Activated CD4-positive, alpha-beta T cell treated with anti-CD3 and anti-CD28 coated beads, Interleukin-2, amount 10 ng/mL, durations not matched to agents 7 days and 5 days (primary cell): ENCODE data around the gene NIBAN1. TPM values are rescaled to one million over a fixed set of nuclear protein-coding genes. Genes with fewer than 3 reads are reported as not detected.

Experiments
- CTCF ChIA-PET: fragments of 350-600 bp; sonication (Branson Sonifier 250); formaldehyde crosslinking; loops from one replicate; lab custom pipeline; 2021; ENCODE audit warnings: antibody characterized with exemption; lab: Charles Lee
- POLR2A ChIA-PET: fragments of 350-600 bp; sonication (Branson Sonifier 250); formaldehyde crosslinking; loops from one replicate; lab custom pipeline; 2021; ENCODE audit warnings: antibody characterized with exemption; lab: Charles Lee
- DNase-seq: peaks from one replicate; pipeline ENCODE4 v3.0.0-alpha.2; 2020
- H3K27ac Mint-ChIP-seq: one replicate; pipeline ENCODE4 v1.8.0; 2021; ENCODE audit warnings: mild to moderate bottlenecking, moderate library complexity, mixed read lengths
- H3K27me3 Mint-ChIP-seq: one replicate; pipeline ENCODE4 v1.8.0; 2021; ENCODE audit warnings: mixed read lengths
- H3K36me3 Mint-ChIP-seq: one replicate; pipeline ENCODE4 v1.8.0; 2021; ENCODE audit warnings: low read depth, mixed read lengths
- H3K4me1 Mint-ChIP-seq: one replicate; pipeline ENCODE4 v1.8.0; 2021; ENCODE audit warnings: mixed read lengths
- H3K4me3 Mint-ChIP-seq: one replicate; pipeline ENCODE4 v1.8.0; 2021; ENCODE audit warnings: mild to moderate bottlenecking, moderate library complexity, mixed read lengths
- H3K9me3 Mint-ChIP-seq: one replicate; pipeline ENCODE4 v1.8.0; 2021; ENCODE audit warnings: mixed read lengths
- total RNA-seq, 2 experiments: library from RNA; stranded (reverse); gene quantifications; one replicate each; pipeline ENCODE4 v1.2.3, GENCODE V29; 2021

NIBAN1 gene
- total RNA-seq, 2 experiments from 2014 or later, result 57.6 to 60.9 TPM

DNA sequence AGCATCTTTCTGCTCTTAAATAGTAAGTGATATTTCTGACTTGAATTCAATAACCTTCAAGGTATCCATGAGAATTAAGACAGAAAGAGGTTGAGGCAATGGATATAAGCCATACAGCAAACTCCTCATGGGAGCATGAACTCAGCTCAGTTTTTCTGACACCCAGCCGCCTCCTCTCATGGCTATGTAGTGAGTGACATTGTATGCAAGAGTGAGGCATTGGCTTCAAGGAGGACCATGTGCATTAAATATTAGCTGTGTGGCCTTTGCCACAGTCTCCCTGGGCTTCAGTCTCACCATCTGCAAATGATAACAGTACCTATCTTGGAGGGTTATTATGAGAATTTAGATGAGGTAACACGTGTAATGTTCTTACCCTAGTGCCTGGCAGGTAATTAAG lies 23.4 kb downstream of the NIBAN1 start:
- H3K36me3 Mint-ChIP-seq, result peaks cover 23% of the 10 kb centered on the region
- H3K27me3 Mint-ChIP-seq, result no peaks in the 10 kb centered on the region
- ChIA-PET CTCF (interaction anchor here (1.0 kb wide), 1 partner anchor 31 kb away, joined by 3 read pairs; no protein-coding TSS in a partner anchor), POLR2A (interaction anchor here (0.5 kb wide), 1 partner anchor 9 kb away, joined by 3 read pairs; no protein-coding TSS in a partner anchor)
- no peak overlapping the region for H3K4me3 Mint-ChIP-seq
- H3K4me1 Mint-ChIP-seq, result peaks cover 28% of the 10 kb centered on the region
- no peaks in the 10 kb centered on the region for H3K9me3 Mint-ChIP-seq
- H3K27ac Mint-ChIP-seq, result no peak overlapping the region
- DNase-seq, result no peak

DNA sequence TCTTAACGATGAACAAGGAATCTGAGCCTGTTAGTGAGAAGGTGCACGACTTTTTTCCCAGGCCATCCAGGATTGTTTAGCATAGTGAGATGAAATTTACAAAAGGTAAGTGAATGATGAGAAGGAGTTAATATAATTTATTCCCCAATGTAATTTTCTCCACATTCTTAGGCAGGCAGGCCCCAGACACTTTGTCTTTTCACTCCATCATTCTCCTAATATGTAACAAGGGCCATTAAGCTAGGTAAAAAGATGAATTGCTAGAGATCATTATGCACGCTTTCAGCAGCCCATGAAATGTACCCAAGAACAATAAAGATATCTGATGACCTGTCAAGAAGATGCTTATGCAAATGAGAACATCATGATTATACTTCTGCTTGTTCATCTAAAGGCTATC lies 24.1 kb downstream of the NIBAN1 start:
- Mint-ChIP-seq H3K4me3 (no peak overlapping the region), H3K9me3 (no peaks in the 10 kb centered on the region), H3K27ac (no peak overlapping the region), H3K27me3 (no peaks in the 10 kb centered on the region), H3K4me1 (peaks cover 28% of the 10 kb centered on the region), H3K36me3 (peaks cover 27% of the 10 kb centered on the region)
- POLR2A ChIA-PET, result no interaction called here
- no peak for DNase-seq
- CTCF ChIA-PET, result no interaction called here

DNA sequence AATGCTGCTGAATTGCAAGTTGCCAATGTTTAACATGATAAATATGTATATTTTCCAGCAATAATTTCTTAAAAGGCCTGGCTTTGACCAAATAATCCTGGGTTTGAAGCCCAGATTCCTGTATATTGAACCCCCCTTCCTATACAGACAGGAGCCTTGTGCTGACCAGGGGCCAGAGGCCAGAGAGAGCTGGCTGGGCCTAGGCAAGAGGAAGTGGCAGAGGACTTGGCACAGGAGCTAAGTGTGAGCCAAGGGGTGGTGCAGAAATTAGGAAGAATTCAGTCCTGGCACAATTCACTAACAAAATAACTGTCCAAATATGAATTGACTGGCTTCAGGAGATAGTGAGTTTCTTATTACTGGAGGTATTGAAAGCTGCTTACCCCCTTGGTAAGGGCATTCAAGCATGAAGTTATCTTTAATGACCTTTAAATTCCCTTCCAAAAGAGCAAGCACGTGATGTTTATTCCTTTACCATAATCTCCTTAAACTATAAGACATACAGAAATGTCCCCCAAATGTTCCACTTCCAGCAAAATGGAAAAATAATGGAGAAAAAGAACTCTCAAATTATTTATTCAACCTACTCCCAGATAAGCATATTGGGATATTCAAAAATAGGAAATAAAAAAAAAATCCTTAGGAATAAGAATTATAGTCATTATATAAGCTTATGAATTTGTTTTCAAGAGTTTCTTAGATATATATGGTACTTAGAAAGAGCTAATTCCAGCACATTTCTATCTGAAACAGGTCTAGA lies 26.6 kb downstream of the NIBAN1 start:
- Mint-ChIP-seq H3K9me3 (no peaks in the 10 kb centered on the region), H3K27me3 (no peaks in the 10 kb centered on the region), H3K4me1 (peaks cover 15% of the 10 kb centered on the region), H3K27ac (no peak overlapping the region), H3K36me3 (peaks cover 41% of the 10 kb centered on the region), H3K4me3 (no peak overlapping the region)
- ChIA-PET POLR2A (no interaction called here), CTCF (interaction anchor here (1.2 kb wide), 1 partner anchor 13 kb away, joined by 3 read pairs; no protein-coding TSS in a partner anchor)
- no peak for DNase-seq

DNA sequence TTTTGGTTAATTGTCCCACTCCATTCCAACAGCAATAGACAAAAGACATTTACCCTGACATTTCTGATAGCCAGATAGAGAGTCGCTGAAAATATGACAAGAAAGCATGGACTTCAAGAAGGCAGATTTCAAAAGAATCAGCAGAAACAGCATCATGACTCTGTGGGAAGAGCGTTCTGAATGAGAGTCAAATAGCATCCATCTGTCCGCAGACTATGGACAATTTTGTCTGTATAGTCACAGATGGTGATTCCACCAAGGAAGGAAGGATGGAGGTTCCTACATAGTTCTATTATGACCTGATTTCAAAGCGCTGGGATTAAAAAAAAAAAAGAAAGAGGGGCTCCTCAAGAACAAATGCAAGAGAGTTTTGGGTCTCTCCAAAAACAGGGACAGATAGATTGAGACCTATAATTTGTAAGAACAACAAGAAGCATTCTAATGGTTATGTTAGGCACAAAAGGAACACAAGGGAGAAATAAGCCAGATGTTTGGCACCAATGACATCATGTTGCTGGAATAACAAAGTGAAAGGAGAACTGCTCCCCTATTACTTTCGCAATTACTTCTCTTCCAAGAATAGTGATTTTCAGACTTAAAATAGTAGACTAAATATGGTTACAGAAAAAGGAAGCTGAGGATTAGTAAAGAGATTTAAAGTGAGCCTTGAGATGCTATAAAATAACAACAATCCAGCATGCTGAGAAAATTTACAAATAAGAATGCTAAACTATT lies 28.5 kb downstream of the NIBAN1 start:
- no peaks in the 10 kb centered on the region for H3K27me3 Mint-ChIP-seq
- POLR2A ChIA-PET, result no interaction called here
- peaks cover 22% of the 10 kb centered on the region for H3K4me1 Mint-ChIP-seq
- DNase-seq, result no peak
- peaks cover 42% of the 10 kb centered on the region for H3K36me3 Mint-ChIP-seq
- H3K4me3 Mint-ChIP-seq, result no peak overlapping the region
- H3K27ac Mint-ChIP-seq, result no peak overlapping the region
- CTCF ChIA-PET, result no interaction called here
- H3K9me3 Mint-ChIP-seq, result no peaks in the 10 kb centered on the region

GRCh38 chr1:184945029-184945428 lies 29.3 kb downstream of the NIBAN1 start:
- DNase-seq, result no peak
- H3K4me1 Mint-ChIP-seq, result peaks cover 22% of the 10 kb centered on the region
- H3K36me3 Mint-ChIP-seq, result peaks cover 46% of the 10 kb centered on the region
- no peaks in the 10 kb centered on the region for H3K9me3 Mint-ChIP-seq
- CTCF ChIA-PET, result no interaction called here
- POLR2A ChIA-PET, result no interaction called here
- H3K27me3 Mint-ChIP-seq, result no peaks in the 10 kb centered on the region
- H3K27ac Mint-ChIP-seq, result no peak overlapping the region
- no peak overlapping the region for H3K4me3 Mint-ChIP-seq

DNA sequence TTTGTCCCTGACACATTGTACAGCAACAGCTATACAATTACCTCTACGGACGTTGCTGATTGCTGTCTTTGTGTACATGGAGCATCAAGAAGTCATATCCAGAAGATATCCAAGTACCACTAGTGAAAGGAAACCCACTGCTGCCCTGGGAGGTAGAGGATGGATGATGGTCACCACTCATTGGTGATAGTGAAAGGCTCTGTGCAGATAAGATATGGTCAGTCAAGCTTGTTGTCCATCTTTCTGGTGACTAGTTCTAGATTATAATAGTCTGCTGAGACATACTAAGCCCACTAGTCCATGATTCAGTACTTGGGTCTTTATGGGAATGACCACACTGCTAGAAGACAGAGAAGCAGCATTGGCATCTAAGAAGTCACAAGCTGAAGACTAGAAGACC lies 30.3 kb downstream of the NIBAN1 start:
- Mint-ChIP-seq H3K4me1 (peaks cover 22% of the 10 kb centered on the region), H3K36me3 (peaks cover 46% of the 10 kb centered on the region), H3K9me3 (no peaks in the 10 kb centered on the region), H3K27me3 (no peaks in the 10 kb centered on the region), H3K4me3 (no peak overlapping the region), H3K27ac (no peak overlapping the region)
- DNase-seq, result no peak
- ChIA-PET CTCF (no interaction called here), POLR2A (no interaction called here)

DNA sequence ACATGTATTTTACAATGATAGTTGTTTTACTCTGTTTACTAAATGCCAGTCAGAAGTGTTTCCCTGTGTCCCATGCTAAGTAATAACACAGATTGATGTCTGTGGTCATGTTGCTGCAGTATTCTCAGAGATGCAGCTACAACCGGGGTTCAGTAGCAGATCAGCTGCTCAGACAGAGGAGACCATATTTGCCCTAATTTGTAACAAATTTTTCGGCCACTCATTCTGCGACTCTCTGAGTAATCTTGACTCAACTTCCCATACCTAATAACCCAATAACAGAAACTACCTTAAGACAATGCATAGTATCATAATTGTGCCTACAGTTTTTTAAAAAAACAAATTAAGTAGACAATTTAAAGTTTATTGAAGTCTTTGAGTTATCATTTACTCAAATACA lies 32.6 kb downstream of the NIBAN1 start:
- Mint-ChIP-seq H3K36me3 (peaks cover 44% of the 10 kb centered on the region), H3K4me1 (peaks cover 19% of the 10 kb centered on the region), H3K9me3 (no peaks in the 10 kb centered on the region), H3K27ac (no peak overlapping the region), H3K4me3 (no peak overlapping the region), H3K27me3 (no peaks in the 10 kb centered on the region)
- no peak for DNase-seq
- ChIA-PET CTCF (no interaction called here), POLR2A (no interaction called here)

- peaks cover 19% of the 10 kb centered on the region for H3K4me1 Mint-ChIP-seq
- no peak overlapping the region for H3K27ac Mint-ChIP-seq
- DNase-seq, result no peak
- CTCF ChIA-PET, result no interaction called here
- H3K4me3 Mint-ChIP-seq, result no peak overlapping the region
- peaks cover 44% of the 10 kb centered on the region for H3K36me3 Mint-ChIP-seq
- no peaks in the 10 kb centered on the region for H3K27me3 Mint-ChIP-seq
- no peaks in the 10 kb centered on the region for H3K9me3 Mint-ChIP-seq
- POLR2A ChIA-PET, result no interaction called here
Observed at GRCh38 chr1:184941410-184941733, 32.9 kb downstream of the NIBAN1 start.

DNA sequence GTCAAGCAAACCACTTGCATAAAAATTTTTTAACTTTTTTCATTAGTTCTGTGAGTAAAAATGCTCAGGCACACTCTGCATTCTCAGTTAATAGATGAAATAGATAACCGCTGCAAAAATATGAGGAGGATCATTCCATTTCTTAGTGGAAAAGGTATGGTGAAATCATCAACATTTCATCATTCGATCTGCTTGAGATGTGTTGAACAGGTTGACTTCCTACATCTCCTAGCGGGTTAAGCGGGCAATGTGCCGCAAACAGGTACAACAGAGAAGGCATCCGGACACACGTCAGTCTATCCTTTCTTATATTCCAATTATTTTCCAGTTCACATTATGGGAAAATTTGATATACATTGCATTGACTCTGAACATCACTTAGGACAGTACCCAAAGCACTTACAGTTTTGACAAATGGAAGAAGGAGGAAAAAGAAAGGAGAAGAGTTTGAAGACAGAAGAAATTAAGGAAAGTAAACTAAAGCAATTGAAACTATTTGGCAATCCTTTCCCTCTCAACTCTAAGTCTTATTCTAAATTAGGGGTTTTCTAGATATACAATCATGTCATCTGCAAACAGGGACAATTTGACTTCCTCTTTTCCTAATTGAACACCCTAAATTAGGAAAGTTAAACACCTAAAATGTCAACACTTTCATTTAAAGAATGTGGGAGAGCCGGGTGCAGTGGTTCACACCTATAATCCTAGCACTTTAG lies 33.5 kb downstream of the NIBAN1 start:
- ChIA-PET POLR2A (no interaction called here), CTCF (no interaction called here)
- Mint-ChIP-seq H3K9me3 (no peaks in the 10 kb centered on the region), H3K4me3 (no peak overlapping the region), H3K27me3 (no peaks in the 10 kb centered on the region), H3K4me1 (peaks cover 14% of the 10 kb centered on the region), H3K27ac (no peak overlapping the region), H3K36me3 (peaks cover 41% of the 10 kb centered on the region)
- no peak for DNase-seq

DNA sequence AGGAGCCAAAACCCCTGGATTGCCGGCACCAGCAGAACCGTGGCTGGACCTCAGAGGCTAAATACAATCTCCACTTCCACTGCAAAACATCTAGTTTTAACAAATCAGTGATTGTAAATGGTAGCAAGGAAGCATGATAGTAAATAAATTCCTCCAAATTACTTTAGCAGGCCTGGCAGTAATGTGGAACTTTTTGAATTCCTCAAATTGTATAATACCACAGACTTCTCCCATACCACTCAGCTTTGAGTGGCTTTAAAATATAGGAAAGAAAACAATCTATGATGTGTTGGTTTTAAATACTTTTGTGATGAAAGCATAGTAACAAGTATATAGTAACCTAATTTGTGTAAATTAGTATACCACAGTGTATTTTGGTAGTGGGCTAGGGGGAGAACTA lies 34.1 kb downstream of the NIBAN1 start:
- Mint-ChIP-seq H3K27ac (no peak overlapping the region), H3K9me3 (no peaks in the 10 kb centered on the region), H3K4me3 (no peak overlapping the region), H3K27me3 (no peaks in the 10 kb centered on the region), H3K4me1 (peaks cover 10% of the 10 kb centered on the region), H3K36me3 (peaks cover 38% of the 10 kb centered on the region)
- CTCF ChIA-PET, result no interaction called here
- DNase-seq, result no peak
- POLR2A ChIA-PET, result no interaction called here

- DNase-seq, result no peak
- H3K27me3 Mint-ChIP-seq, result no peaks in the 10 kb centered on the region
- H3K9me3 Mint-ChIP-seq, result no peaks in the 10 kb centered on the region
- peaks cover 9% of the 10 kb centered on the region for H3K4me1 Mint-ChIP-seq
- H3K27ac Mint-ChIP-seq, result no peak overlapping the region
- H3K36me3 Mint-ChIP-seq, result peaks cover 30% of the 10 kb centered on the region
- ChIA-PET CTCF (no interaction called here), POLR2A (no interaction called here)
- no peak overlapping the region for H3K4me3 Mint-ChIP-seq
Observed at GRCh38 chr1:184937729-184938128, 36.6 kb downstream of the NIBAN1 start.

GRCh38 chr1:184935920-184936798 lies 38.1 kb downstream of the NIBAN1 start:
- Mint-ChIP-seq H3K36me3 (peaks cover 22% of the 10 kb centered on the region), H3K27ac (no peak overlapping the region), H3K4me3 (no peak overlapping the region), H3K27me3 (no peaks in the 10 kb centered on the region), H3K9me3 (no peaks in the 10 kb centered on the region), H3K4me1 (peaks cover 1% of the 10 kb centered on the region)
- DNase-seq, result no peak
- ChIA-PET POLR2A (interaction anchor here (0.6 kb wide), 1 partner anchor 110 kb away, joined by 3 read pairs; no protein-coding TSS in a partner anchor), CTCF (interaction anchor here (0.6 kb wide), 1 partner anchor 147 kb away, joined by 4 read pairs; no protein-coding TSS in a partner anchor)
